Duodenal mucosa (tissue), 2 donors: Measurements from ENCODE around the gene SMYD3.

ENCODE experiments used
- H3K27ac ChIP-seq: one replicate; pipeline ENCODE4 v1.7.0; 2013; ENCODE audit warnings: low read depth, low read length
- H3K27me3 ChIP-seq, 2 donors: one replicate each; pipeline ENCODE4 v1.7.0; 2013; ENCODE audit warnings: low read length in 2 of 2, control low read depth in 1 of 2; ENCODE audit not compliant: insufficient read depth in 2 of 2, control insufficient read depth in 1 of 2
- H3K36me3 ChIP-seq, 2 donors: one replicate each; pipeline ENCODE4 v1.7.0; 2013; ENCODE audit warnings: low read length in 2 of 2, control low read depth in 1 of 2; ENCODE audit not compliant: insufficient read depth in 2 of 2, control insufficient read depth in 1 of 2
- H3K4me1 ChIP-seq, 2 donors: one replicate each; pipeline ENCODE4 v1.7.0; 2013; ENCODE audit warnings: low read length in 2 of 2, control low read depth in 1 of 2; ENCODE audit not compliant: insufficient read depth in 2 of 2, control insufficient read depth in 1 of 2
- H3K4me3 ChIP-seq, 2 donors: one replicate each; pipeline ENCODE4 v1.7.0; 2013; ENCODE audit warnings: low read length in 2 of 2, low read depth in 1 of 2
- H3K9ac ChIP-seq, 2 donors: one replicate each; pipeline ENCODE4 v1.7.0; 2013; ENCODE audit warnings: low read length in 2 of 2, low read depth in 1 of 2
- H3K9me3 ChIP-seq, 2 donors: one replicate each; pipeline ENCODE4 v1.7.0; 2013; ENCODE audit warnings: low read length in 2 of 2, control low read depth in 1 of 2; ENCODE audit not compliant: control insufficient read depth in 1 of 2

Gene SMYD3

DNA sequence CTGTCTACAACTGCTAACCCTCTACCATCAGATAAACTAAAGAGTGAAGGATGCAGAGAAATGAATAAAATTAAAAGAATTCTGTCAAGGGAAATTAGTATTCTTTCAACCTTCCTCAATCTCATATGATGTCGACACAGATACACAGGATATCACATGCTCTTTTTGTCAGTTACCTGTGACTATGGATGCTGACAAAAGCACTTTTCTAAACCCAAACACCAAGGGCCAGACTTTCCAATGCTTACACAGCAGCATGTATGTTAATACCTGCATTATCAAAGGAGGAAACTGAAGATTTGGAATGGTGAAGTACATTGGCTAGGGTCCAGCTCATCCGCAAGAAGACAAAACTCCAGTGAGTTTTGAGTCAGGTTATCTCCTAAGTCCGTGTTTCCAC is 294.0 kb downstream of the SMYD3 start:
- H3K27ac ChIP-seq = no peak overlapping the region
- no peaks in the 10 kb centered on the region for H3K4me1 ChIP-seq
- H3K9me3 ChIP-seq = no peaks in the 10 kb centered on the region
- no peaks in the 10 kb centered on the region for H3K36me3 ChIP-seq
- no peak overlapping the region for H3K4me3 ChIP-seq
- H3K27me3 ChIP-seq = no peaks in the 10 kb centered on the region
- H3K9ac ChIP-seq = no peak overlapping the region

DNA sequence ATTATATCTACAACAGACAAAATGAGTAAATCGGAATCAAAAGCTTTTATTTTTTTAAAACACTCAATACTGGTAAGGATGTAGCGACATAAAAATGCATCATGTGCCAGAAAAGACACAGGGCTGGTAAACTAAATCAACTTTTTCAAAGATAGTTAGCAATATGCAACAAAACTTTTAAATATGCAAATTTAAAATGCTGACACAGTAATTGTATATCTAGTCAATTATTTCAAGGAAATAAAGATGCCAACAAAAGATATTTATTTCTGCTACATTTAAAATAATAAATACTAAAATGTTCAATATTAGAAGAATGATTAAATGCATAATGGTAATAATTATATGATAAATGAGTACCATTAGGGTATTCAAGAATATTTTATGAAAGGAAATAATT is 295.1 kb downstream of the SMYD3 start:
- no peaks in the 10 kb centered on the region for H3K4me1 ChIP-seq
- H3K9ac ChIP-seq = no peak overlapping the region
- no peak overlapping the region for H3K27ac ChIP-seq
- H3K4me3 ChIP-seq = no peak overlapping the region
- H3K36me3 ChIP-seq = no peaks in the 10 kb centered on the region
- no peaks in the 10 kb centered on the region for H3K9me3 ChIP-seq
- H3K27me3 ChIP-seq = no peaks in the 10 kb centered on the region

GRCh38 chr1:246210756-246211155 is 296.3 kb downstream of the SMYD3 start:
- H3K27ac ChIP-seq = no peak overlapping the region
- H3K27me3 ChIP-seq = no peaks in the 10 kb centered on the region
- H3K4me3 ChIP-seq = no peak overlapping the region
- no peaks in the 10 kb centered on the region for H3K9me3 ChIP-seq
- no peaks in the 10 kb centered on the region for H3K4me1 ChIP-seq
- H3K9ac ChIP-seq = no peak overlapping the region
- no peaks in the 10 kb centered on the region for H3K36me3 ChIP-seq

DNA sequence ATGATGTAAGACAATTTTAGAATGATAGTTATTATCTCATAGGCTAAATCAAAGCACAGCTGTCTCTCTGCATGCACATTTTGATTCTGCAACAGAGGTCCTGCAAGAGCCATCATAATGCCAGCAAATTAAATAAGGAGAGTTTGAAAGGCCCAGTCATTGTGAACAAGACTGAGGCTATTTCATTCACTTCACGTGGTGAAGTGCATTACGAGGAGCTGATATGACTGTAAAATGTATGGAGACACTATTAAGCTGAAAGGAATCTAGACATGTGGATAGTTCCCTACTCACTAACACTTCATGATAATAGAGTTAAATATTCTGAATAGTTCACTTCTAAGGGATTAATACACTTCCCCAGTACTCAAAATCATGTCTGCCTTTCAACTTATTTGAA is 299.0 kb downstream of the SMYD3 start:
- H3K4me3 ChIP-seq = no peak overlapping the region
- no peaks in the 10 kb centered on the region for H3K9me3 ChIP-seq
- H3K36me3 ChIP-seq = no peaks in the 10 kb centered on the region
- H3K9ac ChIP-seq = no peak overlapping the region
- no peaks in the 10 kb centered on the region for H3K27me3 ChIP-seq
- H3K27ac ChIP-seq = no peak overlapping the region
- no peaks in the 10 kb centered on the region for H3K4me1 ChIP-seq

GRCh38 chr1:246203180-246203579 is 303.9 kb downstream of the SMYD3 start:
- Histone ChIP-seq H3K36me3 (no peaks in the 10 kb centered on the region), H3K9ac (no peak overlapping the region), H3K4me3 (no peak overlapping the region), H3K4me1 (no peaks in the 10 kb centered on the region), H3K27ac (no peak overlapping the region), H3K9me3 (no peaks in the 10 kb centered on the region), H3K27me3 (no peaks in the 10 kb centered on the region)

DNA sequence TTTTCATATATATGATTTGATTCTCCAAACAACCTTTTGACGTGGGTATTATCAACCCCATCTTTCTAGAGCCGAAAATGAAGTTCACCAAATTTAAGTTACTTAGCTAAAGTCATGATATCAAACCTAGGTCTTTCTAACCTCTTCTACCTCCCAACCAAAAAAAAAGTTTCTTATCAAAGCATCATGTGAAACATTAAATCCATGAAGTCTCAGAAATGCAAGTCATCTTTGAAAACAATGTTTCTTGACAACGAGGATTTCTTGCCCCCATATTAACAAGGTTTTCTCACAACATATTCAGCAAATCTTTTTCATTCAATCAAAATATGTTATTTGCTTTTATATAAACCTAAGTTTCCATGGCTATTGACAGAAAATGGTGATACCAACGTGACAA is 306.3 kb downstream of the SMYD3 start:
- H3K4me3 ChIP-seq = no peak overlapping the region
- H3K27me3 ChIP-seq = no peaks in the 10 kb centered on the region
- H3K36me3 ChIP-seq = no peaks in the 10 kb centered on the region
- H3K27ac ChIP-seq = no peak overlapping the region
- no peak overlapping the region for H3K9ac ChIP-seq
- no peaks in the 10 kb centered on the region for H3K9me3 ChIP-seq
- H3K4me1 ChIP-seq = no peaks in the 10 kb centered on the region

GRCh38 chr1:246200225-246200624 is 306.9 kb downstream of the SMYD3 start:
- H3K9me3 ChIP-seq = no peaks in the 10 kb centered on the region
- H3K4me1 ChIP-seq = no peaks in the 10 kb centered on the region
- H3K4me3 ChIP-seq = no peak overlapping the region
- no peak overlapping the region for H3K27ac ChIP-seq
- no peak overlapping the region for H3K9ac ChIP-seq
- H3K27me3 ChIP-seq = no peaks in the 10 kb centered on the region
- H3K36me3 ChIP-seq = no peaks in the 10 kb centered on the region

DNA sequence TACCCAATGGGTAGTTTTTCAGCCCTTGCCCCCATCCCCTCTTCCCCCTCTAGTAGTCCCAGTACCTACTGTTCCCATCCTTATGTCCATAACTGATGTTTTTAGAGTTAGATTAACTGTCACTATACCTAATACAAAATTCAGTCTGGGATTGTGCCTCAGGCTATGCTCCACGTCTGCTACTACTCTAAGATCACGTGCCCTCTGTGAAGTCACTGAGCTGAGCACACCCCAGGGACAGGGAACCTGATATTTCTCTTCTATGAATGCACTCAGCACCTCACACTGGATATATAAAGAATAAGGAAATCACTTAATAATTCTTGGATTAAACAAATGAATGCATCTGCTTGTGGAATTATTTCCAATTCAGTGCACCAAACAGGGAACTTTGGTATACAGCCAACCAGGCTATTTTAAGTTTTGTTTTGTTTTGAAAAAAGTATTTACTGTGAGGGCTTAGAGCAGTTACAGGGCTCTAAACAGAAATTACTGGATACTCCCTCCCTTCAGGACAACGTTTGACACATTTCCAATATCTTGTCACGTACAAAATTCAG is 307.9 kb downstream of the SMYD3 start:
- Histone ChIP-seq H3K27ac (no peak overlapping the region), H3K9me3 (no peaks in the 10 kb centered on the region), H3K4me3 (no peak overlapping the region), H3K27me3 (no peaks in the 10 kb centered on the region), H3K4me1 (no peaks in the 10 kb centered on the region), H3K36me3 (no peaks in the 10 kb centered on the region), H3K9ac (no peak overlapping the region)

GRCh38 chr1:246198115-246198816 is 308.8 kb downstream of the SMYD3 start:
- no peak overlapping the region for H3K4me3 ChIP-seq
- no peaks in the 10 kb centered on the region for H3K9me3 ChIP-seq
- H3K4me1 ChIP-seq = no peaks in the 10 kb centered on the region
- no peaks in the 10 kb centered on the region for H3K36me3 ChIP-seq
- H3K9ac ChIP-seq = no peak overlapping the region
- H3K27me3 ChIP-seq = no peaks in the 10 kb centered on the region
- H3K27ac ChIP-seq = no peak overlapping the region

DNA sequence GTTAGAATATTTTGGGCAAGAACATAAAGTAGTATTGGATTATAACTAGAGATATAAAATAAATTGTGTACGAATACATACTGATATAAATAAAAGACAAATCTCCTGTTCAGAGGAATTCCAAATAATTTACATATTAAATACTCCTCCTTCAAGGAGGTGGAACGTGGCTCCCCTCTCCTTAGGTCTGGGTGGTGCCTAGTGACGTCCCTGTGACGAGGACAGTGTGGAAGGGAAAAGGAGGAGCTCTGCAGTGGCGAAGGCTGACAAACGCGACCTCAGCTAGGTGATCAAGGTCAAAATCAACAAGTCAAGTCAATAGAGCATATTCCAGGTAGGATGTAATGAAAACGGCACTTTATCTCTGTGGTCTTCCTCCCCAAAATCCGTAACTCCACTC is 310.0 kb downstream of the SMYD3 start:
- H3K9me3 ChIP-seq = no peaks in the 10 kb centered on the region

More for the DNA sequence above, 310.0 kb downstream of the SMYD3 start:
- H3K9ac ChIP-seq = no peak overlapping the region
- H3K4me3 ChIP-seq = no peak overlapping the region
- H3K36me3 ChIP-seq = no peaks in the 10 kb centered on the region
- no peaks in the 10 kb centered on the region for H3K27me3 ChIP-seq
- no peak overlapping the region for H3K27ac ChIP-seq
- no peaks in the 10 kb centered on the region for H3K4me1 ChIP-seq
